Mucosa of gallbladder (tissue), 1 donor: ENCODE measurements around the gene KHDC1. TPM values are rescaled to one million over a fixed set of nuclear protein-coding genes. Genes with fewer than 3 reads are reported as not detected.
"Not testable (repeated sequence)": the region's sequence is repeated elsewhere in the genome, so short reads cannot be mapped to it uniquely, and the experiment has no call there.

ENCODE experiments used
- DNase-seq: peaks from one replicate; pipeline ENCODE4 v3.0.0-alpha.2; 2020; ENCODE audit warnings: low spot score
- total RNA-seq: library from RNA; stranded (reverse); gene quantifications from one replicate; pipeline ENCODE4 v1.2.1, GENCODE V29; 2021
- donor health status: DM: no; HTN: no; CAD: no.

The KHDC1 gene
- total RNA-seq, 1 donor from 2014 or later, result 2.9 TPM

DNA sequence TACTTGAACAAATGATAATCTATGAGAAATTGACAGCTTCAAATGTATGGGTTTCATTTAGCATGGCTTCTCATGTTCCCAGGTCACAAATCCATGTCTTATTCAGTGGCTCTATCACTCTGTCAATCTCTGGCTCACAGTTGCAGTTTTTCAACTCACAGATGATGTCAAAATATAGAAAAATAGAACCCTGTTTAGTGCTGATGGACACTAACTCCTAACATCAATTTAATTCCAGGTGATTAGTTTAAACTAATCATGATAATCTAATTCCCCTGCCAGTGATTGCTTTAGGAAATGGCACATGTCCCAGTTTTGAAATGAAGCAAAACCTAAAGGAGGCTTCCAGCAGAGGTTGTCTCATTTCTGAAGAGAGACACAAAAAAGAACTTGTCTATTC, 13.0 kb downstream of the KHDC1 start:
- no peak for DNase-seq

DNA sequence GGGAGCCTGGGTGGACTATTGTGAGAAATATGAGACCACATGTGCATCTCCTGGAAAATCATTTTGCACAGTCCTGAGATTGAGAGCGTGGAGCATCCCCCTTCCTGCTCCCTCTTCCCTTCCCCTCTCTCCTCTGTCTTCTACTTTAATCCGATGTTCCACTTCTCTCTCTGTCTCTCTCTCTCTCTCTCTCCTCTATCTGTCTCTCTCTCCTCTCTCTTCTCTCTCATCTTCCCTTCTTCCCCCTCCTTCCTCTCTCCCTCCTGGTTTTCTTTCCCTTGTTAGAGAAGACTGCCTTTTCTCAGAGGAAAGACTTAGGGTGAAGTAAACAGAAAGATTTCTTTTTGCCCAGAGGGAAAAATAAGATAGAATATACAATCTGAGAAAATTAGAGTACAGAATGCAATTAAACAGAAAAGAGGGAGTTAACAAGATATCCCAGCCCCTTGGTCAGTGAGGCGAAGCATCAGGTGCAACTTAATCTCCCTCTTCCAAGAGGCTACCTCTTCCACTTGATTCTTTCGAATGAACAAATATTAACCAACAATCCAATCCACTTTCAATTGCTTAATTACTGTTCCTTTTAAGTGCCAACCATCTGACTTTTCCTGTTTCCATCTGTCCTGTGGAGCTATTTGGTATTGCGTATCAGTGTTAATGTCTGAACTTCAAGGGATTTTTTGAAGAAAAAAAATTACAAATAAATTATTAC, 14.6 kb downstream of the KHDC1 start:
- no peak for DNase-seq

DNA sequence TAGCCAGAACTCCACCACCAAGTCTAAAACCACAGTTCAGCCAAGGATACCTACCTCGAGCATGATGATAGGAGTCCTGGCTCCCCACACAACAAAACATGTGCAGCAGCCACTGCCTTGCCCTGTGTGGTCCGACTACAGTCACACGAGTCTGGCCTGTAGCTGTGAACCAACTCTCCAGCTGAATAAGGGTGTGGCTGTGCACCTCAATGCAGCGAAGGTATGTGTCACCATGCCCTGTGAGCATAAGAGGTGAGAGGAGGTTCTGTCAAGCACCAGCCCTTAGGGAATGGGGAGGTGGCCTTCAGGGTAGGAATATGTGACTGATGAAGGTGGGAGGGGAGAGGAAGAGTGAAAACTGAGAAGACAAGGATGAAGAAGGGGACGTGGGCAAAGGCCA, 21.0 kb downstream of the KHDC1 start:
- DNase-seq, result no peak

DNA sequence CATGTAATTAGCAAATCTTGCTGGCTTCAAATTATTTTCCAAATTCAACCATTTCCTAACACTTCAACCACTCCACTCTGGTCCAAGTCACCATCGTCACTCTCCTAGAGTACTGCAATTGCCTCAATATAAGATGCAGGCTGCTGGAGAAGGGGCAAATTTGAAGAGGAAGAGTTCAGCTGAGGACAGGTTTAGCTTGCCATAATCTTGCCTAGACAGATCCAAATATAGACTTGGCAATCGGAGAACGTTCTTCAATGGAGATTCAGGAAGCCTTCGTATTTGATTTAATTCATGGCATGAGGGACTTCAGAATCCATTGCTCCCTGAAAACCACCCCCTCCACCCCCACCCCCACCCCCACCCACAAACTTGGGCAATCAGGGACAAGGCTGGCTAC, 22.3 kb downstream of the KHDC1 start:
- DNase-seq, result no peak

DNA sequence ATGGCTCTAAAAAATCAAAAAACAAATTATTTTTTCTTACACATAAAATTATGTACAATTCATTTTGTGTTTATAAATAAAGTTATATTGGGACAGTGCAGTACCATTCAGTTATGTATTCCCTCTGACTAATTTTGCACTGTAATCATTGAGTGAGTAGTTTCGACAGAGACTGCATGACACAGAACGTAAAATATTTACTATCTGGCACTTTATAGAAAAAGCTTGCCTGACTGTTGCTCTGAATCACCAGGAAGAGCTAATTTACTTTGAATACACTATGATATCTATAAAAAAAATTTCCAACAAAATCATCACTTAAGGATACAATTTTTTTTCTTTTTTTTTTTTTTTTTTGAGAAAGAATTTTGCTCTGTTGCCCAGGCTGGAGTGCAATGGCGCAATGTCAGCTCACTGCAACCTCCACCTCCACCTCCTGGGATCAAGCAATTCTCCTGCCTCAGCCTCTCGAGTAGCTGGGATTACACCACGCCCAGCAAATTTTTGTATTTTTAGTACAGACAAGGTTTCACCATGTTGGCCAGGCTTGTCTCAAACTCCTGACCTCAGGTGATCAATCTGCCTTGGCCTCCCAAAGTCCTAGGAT, 26.7 kb downstream of the KHDC1 start:
- DNase-seq, result no peak

DNA sequence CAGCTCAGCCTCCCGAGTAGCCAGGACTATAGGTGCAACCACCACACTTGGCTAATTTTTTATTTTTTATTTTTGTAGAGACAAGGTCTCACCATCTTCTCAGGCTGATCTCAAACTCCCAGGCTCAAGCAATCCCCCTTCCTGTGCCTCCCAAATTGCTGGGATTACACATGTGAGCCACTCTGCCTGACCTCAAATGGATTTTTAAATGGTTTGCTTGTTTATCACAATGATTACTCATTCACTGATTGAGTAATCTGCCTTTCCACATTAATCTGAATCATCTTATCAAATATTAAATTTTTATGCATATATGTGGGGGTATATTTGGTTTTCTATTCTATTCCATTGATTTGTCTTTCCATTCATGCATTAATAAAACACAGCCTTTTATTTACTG, 28.3 kb downstream of the KHDC1 start:
- DNase-seq, result no peak

DNA sequence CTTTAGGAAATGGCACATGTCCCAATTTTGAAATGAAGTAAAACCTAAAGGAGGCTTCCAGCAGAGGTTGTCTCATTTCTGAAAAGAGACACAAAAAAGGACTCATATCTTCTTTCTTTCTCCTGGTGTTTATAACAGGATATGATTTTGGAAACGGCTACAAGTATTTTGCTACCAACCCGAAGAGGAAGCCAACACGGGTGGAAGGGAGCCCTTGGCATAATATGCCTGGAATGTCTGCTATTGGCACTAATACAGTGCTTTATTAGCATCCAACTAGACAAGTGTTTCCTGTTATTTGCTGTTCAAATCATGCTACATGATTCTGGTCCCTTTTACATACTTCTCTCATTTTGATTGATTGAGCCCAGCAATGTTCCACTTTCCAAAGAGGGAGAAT, 29.0 kb downstream of the KHDC1 start:
- DNase-seq, result not testable (repeated sequence)

DNA sequence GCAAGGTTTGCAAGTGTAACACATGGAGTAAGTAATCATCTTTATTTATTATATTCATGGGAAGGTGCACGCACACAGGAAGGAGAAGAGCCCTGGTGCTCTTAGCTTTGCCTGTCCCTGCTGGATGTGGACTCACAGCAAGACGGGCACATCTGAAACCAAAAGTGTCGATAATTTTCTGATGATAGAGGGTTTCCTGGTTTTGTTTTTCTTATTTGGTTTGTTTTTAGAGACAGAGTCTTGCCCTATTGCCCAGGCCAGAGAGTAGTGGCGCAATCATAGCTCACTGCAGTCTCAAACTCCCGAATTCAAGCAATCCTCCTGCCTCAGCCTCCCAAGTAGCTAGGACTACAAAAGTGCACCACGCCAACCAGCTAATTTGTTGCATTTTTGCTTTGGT, 29.9 kb downstream of the KHDC1 start:
- DNase-seq, result no peak

DNA sequence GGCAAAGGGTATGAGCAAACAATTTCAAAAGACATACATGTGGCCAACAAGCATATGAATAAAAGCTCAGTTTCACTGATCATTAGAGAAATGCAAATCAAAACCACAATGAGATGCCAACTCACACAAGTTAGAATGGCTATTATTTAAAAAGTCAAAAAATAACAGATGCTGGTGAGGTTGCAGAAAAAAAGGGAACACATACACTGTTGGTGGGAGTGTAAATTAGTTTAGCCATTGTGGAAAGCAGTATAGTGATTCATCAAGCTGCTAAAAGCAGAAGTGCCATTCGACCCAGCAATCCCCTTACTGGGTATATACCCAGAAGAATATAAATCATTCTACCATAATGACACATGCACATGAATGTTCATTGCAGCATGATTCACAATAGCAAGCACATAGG, 31.0 kb downstream of the KHDC1 start:
- no peak for DNase-seq

DNA sequence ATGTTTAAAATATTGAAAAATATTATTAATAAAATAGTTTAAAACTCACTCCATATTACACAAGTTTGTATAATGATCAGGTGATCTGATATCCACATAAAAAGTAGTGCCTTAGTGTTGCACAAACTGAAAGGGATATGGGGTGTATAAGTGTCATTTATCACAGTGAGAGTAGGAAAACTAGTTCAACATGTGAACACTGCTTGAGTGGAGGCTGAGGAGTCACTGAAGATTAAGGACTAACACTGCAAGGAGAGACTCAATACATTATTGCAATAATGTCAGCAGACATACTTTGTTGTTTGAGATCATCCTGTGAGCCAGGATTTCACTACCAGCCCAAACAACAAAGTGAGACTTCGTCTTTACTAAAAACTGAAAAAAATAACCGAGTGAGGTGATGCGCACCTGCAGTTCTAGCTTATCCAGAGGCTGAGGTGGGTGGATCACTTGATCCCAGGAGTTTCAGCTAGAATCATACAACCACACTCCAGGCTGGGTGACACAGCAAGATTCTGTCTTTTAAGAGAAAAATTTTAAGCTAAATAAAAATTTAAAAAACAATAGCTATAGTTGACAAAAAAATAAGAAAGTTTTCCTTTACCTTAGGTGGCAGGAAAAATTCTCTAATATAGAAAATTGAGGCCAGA, 35.3 kb downstream of the KHDC1 start:
- DNase-seq, result no peak

DNA sequence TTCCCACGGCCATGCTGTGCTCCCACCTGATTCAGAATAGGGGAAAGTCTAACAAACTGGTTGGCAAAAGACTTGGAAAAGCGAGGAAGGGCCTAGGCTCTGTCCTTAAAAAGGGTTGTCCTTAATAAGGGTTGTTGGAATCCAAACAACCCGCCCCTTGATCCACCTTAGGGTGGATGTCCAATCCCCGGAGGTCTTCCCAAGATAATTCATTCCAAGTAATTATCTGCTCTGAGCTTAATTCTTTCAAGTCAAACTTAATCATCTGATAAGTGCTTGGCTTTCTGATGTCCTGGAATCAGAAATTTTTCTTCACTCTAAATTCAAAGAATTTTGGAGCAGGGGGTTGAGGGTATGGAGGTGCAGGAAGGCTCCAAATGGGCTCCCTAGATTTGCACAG, 37.6 kb downstream of the KHDC1 start, which contains the start of gene KHDC1L:
Gene KHDC1L (minus strand): TSS at position 101 of the 400 bp plus-strand sequence. CDS start 88 bp downstream, at position 13.
- no peak for DNase-seq

DNA sequence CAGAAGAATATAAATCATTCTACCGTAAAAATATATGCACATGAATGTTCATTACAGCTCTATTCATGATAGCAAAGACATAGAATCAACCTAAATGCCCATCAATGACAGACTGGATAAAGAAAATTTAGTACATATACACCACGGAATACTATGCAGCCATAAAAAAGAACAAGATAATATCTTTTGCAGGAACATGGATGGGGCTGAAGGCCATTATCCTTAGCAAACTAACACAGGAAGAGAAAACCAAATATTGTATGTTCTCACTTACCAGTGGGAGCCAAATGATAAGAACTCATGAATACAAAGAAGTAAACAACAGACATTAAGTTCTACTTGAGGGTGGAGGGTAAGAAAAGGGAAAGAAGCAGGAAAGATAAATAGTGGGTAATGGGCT, 46.1 kb downstream of the KHDC1 start:
- no peak for DNase-seq

DNA sequence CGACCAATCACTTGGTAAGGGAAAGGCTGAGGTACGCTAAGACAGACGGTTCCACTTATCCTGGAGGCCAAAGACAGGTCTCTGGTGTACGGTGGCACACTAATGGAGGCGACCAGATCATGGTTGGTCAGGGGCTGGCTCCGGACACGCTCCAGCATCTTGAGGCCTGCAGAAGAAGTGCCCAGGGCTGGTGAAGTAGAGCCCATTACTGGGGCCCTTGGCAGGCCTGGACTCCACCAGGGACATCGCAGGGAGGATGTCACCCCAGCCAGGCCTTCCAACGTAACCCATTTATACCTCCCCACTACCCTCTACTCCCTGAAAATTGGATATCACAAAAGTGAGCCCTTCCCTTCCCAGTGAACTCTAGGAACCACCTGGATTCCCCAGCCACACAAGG, 53.9 kb downstream of the KHDC1 start:
- no peak for DNase-seq

DNA sequence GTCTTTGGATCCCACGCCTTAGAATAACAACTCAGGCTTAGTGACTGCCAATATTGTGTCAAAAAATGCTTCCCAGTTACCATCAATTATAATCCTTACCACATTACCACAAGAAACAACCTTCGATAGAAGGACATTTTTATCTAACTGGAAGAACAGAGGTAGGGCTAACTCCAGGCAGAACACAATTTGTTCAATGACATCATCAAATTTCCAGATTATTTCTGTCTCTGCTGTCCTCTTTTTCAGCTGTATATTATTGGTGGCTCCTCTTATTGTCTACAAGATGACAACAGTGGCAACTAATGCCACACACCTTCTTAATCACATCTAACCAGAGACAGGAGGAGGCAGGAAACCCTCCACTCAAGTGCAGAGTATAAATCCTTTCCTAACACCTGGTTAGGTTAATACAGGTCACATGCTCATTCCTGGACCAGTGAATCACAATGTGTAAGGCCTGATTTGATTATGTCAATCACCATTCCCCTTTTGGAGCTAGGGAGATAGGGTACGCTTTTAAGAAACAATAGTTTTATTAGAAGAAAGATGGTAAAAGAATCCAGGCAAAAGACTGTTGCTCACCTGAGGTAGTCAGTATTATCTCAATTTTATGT, 55.7 kb downstream of the KHDC1 start:
- no peak for DNase-seq

DNA sequence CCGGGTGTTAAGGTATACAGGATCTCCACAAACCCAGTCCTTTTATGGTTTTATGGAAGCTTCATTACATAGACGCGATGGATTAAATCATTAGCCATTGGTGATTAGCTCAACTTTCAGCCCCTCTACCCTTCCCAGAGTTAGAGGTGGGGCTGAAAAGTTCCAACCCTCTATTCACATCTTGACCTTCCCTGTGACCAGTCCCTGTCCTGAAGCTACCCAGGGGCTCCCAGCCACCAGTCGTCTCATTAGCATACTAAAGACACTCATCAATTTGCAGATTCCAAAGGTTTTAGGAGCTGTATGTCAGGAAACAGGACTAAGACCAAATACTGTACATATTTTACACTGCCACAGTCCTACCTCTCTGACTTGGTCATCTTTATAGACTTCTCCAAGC, 58.7 kb downstream of the KHDC1 start:
- no peak for DNase-seq

DNA sequence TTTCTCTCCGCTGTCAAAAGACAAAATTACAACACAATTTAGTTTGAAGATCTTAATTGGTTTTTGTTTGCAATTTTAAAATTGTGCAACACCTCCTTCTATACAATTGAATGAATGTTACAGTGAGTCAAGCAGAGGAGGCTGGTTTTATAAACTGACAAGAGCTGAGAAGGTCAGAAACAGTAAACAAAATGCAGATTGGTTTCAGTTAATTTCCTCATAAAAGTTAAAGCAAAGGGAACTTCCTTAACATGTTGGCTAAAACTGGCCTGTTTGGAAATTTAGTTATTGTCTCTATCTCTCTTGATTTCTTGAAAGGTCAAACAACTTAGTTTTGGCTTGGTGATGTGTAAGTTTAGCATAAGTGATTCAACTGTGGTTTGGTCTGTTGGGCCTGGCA, 59.9 kb downstream of the KHDC1 start:
- no peak for DNase-seq

DNA sequence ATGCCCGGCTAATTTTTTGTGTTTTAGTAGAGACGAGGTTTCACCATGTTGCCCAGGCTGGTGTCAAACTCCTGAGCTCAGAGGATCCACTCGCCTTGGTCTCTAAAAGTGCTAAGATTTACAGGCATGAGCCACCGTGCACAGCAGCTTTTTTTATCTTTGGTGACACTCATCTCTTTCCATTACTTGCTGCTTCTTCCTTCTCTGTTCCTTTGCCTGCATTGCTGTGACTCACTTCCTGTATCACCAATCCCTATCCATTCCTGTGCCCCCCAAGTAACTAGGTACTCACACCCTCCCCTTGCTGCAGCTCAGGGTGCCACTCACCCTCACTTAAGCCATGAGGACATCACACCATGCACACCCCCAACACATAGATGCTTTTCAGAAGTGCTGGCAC, 62.3 kb downstream of the KHDC1 start:
- DNase-seq, result no peak

DNA sequence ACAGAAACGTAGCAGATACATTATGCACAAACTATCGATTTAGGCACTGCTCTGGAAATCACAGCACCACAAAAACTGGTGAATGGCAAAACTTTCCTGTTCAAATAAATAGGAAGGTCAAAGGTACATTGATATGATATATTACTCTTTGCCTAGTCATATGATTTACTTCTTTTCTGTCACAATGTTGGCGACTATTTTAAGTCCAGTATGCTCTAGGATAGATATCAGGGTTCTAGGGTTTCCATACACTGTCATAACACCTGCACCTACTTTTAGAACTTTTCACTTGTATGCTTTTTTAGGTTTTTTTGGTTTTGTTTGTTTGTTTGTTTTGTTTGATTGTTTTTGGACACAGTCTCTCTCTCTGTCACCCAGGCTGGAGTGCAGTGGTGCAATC, 62.7 kb downstream of the KHDC1 start:
- DNase-seq, result no peak

DNA sequence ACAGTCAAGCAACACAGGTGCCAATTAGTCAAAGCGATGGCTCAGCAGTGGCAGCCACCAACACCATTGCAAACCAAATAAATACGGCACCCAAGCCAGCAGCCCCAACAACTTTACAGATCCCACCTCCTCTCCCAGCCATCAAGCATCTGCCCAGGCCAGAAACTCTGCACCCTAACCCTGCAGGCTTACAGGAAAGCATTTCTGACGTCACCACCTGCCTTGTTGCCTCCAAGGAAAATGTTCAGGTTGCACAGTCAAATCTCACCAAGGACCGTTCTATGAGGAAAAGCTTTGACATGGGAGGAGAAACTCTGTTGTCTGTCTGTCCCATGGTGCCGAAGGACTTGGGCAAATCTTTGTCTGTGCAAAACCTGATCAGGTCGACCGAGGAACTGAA, 68.3 kb downstream of the KHDC1 start:
- DNase-seq, result no peak

DNA sequence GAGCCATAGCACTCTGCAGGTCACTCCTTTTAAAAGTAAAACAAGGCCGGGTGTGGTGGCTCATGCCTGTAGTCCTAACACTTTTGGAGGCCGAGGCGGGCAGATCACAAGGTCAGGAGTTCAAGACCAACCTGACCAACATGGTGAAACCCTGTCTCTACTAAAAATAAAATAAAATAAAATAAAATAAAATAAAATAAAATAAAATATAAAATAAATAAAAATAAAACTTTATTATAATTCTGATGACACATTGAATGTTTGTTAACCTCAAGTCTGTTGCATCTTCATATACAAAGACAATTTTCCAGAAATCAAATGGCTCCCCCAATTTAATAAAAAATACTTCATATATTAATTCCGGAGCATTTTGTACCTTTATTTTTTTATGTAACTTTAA, 69.7 kb downstream of the KHDC1 start:
- DNase-seq, result not testable (repeated sequence)
